ENCODE results near the gene HNRNPUL2. TPM values are rescaled to one million over a fixed set of nuclear protein-coding genes. Genes with fewer than 3 reads are reported as not detected.
A peak's percentile ranks its signal among the peaks of the same experiment; 100 is the strongest.

HNRNPUL2 gene
- total and polyA plus RNA-seq, 3 donors from 2014 or later, result 31.8 to 42.9 (median 42.5) TPM

GRCh38 chr11:62719302-62719978, 7.8 kb downstream of the HNRNPUL2 start:
- no peaks in the 10 kb centered on the region for H3K27me3 ChIP-seq
- H3K4me1 ChIP-seq, result no peaks in the 10 kb centered on the region
- no peak for DNase-seq
- WGBS, 2 donors, result 87 to 88% methylated on average over 2 of the region's 2 CpGs
- H3K27ac ChIP-seq, result no peak overlapping the region
- no peak overlapping the region for H3K4me3 ChIP-seq
- no peaks in the 10 kb centered on the region for H3K9me3 ChIP-seq
- TF ChIP-seq POLR2A (IDR thresholded peaks at IDR 0.05) (no peak), CTCF (IDR thresholded peaks at IDR 0.05) (no peak)
- intact Hi-C loops (cut with DNase I; ENCODE audit: low total_unique reads), result no loop called here
- no peaks in the 10 kb centered on the region for H3K36me3 ChIP-seq (ENCODE audit: low read depth, missing control alignments)

- no peaks in the 10 kb centered on the region for H3K4me1 ChIP-seq
- no peak overlapping the region for H3K4me3 ChIP-seq
- no peaks in the 10 kb centered on the region for H3K36me3 ChIP-seq (ENCODE audit: low read depth, missing control alignments)
- H3K9me3 ChIP-seq, result no peaks in the 10 kb centered on the region
- 75 to 83% methylated on average over 11 of the region's 11 CpGs for WGBS, 2 donors
- intact Hi-C loops (cut with DNase I; ENCODE audit: low total_unique reads), result no loop called here
- H3K27ac ChIP-seq, result peak overlapping the region in 1 of 2 donors; percentile 8
- TF ChIP-seq POLR2A (IDR thresholded peaks at IDR 0.05) (no peak), CTCF (IDR thresholded peaks at IDR 0.05) (no peak)
- no peaks in the 10 kb centered on the region for H3K27me3 ChIP-seq
- DNase-seq, result no peak
Measured at GRCh38 chr11:62716816-62717215, 10.4 kb downstream of the HNRNPUL2 start.

- Histone ChIP-seq H3K4me1 (no peaks in the 10 kb centered on the region), H3K9me3 (no peaks in the 10 kb centered on the region), H3K4me3 (no peak overlapping the region), H3K27ac (peak overlapping the region in 1 of 2 donors; percentile 8), H3K27me3 (no peaks in the 10 kb centered on the region), H3K36me3 (ENCODE audit: low read depth, missing control alignments) (no peaks in the 10 kb centered on the region)
- intact Hi-C loops (cut with DNase I; ENCODE audit: low total_unique reads), result no loop called here
- 66 to 79% methylated on average over 5 of the region's 5 CpGs for WGBS, 2 donors
- no peak for DNase-seq
- TF ChIP-seq POLR2A (IDR thresholded peaks at IDR 0.05) (no peak), CTCF (IDR thresholded peaks at IDR 0.05) (no peak)
Measured at GRCh38 chr11:62716206-62716605, 11.1 kb downstream of the HNRNPUL2 start.

GRCh38 chr11:62715150-62716130, 11.8 kb downstream of the HNRNPUL2 start:
- no peak for DNase-seq
- Histone ChIP-seq H3K27me3 (no peaks in the 10 kb centered on the region), H3K4me1 (peaks cover 2% of the 10 kb centered on the region), H3K27ac (no peak overlapping the region), H3K36me3 (ENCODE audit: low read depth, missing control alignments) (no peaks in the 10 kb centered on the region), H3K4me3 (no peak overlapping the region), H3K9me3 (no peaks in the 10 kb centered on the region)
- intact Hi-C loops (cut with DNase I; ENCODE audit: low total_unique reads), result no loop called here
- no peak for TF ChIP-seq CTCF (IDR thresholded peaks at IDR 0.05)
- TF ChIP-seq POLR2A (IDR thresholded peaks at IDR 0.05), result no peak
- 92% methylated on average over 24 of the region's 24 CpGs for WGBS, 2 donors

All from testis (tissue), 3 donors.